ENCODE measurements around the gene OSBPL8.
"Not testable (repeated sequence)": the region's sequence is repeated elsewhere in the genome, so short reads cannot be mapped to it uniquely, and the experiment has no call there.

OSBPL8 gene

GRCh38 chr12:76413121-76413520 is 146.4 kb downstream of the OSBPL8 start:
- DNase-seq, result no peak

DNA sequence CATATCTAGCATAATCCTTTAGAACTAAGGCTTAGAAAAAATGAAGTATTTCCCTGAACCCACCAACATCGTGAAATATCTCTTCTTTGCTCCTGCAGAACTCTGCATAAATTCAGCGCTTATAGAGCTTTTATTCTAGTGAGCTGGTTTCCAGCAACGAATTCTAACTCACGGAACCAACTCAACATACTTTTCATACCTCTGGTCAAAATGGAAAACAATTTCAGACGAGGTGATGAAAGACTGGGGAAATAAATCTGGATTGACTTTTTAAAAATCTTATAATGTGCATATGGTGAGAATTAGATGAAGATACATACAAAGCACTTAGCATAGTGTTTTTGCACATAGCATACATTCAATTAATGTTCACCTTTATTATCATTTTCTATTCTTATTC is 148.8 kb downstream of the OSBPL8 start:
- DNase-seq, result no peak

DNA sequence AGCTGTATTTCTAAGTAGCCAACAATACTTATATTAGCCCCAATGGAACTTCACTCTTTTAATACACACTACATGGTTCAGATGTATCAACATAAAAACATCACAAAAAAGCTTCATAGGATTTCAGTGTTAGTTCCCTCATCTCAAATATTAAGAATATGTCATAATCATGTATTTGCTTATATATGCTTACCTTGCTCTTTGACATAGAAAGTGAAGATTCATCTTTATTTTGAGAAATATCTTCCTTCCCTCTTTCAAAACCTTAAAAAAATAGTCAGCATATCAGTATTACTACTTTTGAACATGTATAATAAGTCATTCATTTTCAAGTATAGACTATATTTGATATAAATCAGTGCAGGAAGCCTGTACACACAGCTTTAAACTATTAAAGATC is 149.2 kb downstream of the OSBPL8 start:
- no peak for DNase-seq

- DNase-seq, result no peak
Observed at GRCh38 chr12:76409074-76409473, 150.5 kb downstream of the OSBPL8 start.

DNA sequence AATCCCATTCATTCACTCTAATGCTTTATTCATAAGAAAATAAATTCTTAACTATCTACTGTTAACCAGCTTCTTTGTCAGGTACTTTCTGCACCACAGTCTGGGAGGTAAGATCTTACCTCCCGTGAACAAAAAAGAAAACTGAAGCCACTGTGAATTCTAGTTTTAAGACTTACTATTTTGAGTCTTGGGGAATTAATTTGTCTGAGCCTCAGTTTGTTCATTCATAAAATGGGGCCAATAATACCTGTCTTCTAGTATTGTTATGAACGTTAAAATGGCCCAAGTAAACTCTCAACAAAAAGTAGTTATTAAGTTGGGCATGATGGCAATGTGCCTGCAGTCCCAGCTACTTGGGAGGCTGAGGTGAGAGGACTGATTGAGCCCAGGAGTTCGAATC is 151.9 kb downstream of the OSBPL8 start:
- no peak for DNase-seq

- DNase-seq, result no peak
Observed at GRCh38 chr12:76402259-76402658, 157.3 kb downstream of the OSBPL8 start.

DNA sequence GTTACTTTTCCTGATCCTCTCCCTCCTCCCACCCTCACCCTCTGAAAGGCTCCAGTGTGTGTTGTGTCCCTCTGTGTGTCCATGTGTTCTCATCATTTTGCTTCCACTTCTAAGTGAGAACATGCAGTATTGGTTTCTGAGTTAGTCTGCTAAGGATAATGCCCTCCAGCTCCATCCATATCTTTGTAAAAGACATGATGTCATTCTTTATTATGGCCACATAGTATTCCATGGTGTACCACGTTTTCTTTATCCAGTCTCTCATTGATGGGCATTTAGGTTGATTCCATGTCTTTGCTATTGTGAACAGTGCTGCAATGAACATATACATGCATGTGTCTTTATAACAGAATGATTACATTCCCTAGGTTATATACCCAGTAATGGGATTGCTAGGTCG is 159.4 kb downstream of the OSBPL8 start:
- no peak for DNase-seq

- DNase-seq, result no peak
Observed at GRCh38 chr12:76399040-76399439, 160.5 kb downstream of the OSBPL8 start.

- no peak for DNase-seq
Observed at GRCh38 chr12:76398106-76398505, 161.5 kb downstream of the OSBPL8 start.

DNA sequence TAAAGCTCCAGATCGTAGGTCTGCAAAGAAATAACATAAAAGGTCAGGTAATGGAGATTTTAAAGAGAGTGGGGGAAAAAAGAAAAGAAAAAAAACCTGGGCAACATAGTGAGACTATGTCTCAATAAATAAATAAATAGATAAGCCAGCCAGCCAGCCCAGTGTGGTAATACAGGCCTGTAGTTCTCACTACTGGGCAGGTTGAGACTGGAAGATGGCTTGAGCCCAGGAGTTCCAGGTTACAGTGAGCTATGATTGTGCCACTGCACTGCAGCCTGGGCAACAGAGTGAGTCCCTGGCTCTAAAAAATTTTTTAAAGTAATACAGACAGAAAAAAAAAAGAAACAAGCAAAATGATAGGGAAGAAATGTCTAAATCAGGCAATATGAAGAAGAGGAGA is 168.1 kb downstream of the OSBPL8 start:
- no peak for DNase-seq

GRCh38 chr12:76387614-76388013 is 172.0 kb downstream of the OSBPL8 start:
- no peak for DNase-seq

DNA sequence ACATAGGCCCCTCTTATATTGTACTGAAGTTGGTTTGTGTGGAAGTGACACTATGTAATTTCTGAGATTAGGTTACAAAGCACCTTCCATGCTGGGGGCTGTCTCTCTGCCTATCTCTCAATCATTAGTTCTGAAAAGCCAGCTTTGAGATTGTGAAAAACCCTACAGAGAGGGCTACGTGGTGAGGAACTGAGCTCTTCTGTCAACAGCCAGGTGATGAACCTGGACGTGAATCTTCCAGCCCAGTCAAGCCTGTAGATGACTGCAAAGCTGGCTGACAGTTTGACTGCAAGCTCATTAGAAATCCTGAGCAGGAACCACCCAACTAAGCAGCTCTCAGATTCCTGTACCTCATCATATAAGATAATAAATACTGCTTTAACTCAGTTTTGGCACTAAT is 175.0 kb downstream of the OSBPL8 start:
- no peak for DNase-seq

- DNase-seq, result no peak
Observed at GRCh38 chr12:76383988-76384387, 175.6 kb downstream of the OSBPL8 start.

DNA sequence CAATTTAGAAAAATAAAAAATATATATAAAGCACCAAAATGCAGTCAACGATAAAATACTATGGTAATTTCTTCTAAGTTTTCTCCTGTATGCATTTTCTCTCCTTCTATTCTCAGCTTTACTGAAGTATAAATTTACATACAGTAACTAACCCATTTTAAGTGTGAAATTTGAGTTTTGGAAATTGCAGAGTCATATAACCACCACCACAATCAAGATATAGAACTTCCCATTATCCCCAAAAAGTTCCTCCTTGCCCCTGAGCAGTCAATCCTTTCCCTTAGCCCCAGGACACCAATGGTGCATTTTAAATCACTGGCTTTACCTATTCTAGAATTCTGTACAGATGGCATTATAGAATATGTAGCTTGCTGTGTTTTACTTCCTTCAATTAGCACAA is 180.3 kb downstream of the OSBPL8 start:
- no peak for DNase-seq

- not testable (repeated sequence) for DNase-seq
Observed at GRCh38 chr12:76376876-76377275, 182.7 kb downstream of the OSBPL8 start.

GRCh38 chr12:76375939-76376338 is 183.6 kb downstream of the OSBPL8 start:
- DNase-seq, result no peak

DNA sequence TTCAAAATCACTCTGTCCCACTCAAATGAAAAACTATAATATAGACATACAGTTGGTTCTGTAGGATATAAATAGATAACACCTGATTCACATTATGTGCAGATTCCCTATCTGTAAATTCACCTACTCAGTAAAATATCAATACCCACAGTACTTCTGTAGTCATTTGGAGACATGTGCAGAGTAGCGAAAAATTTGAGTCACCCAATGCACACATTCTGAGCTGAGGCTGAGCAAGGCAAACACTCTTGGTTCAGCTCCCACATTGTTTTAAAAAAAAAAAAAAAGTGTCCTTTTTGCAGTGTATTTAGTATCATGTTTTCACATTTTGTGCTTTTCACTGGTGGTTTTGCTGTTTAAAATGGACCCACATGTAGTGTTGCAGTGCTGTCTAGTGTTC is 184.1 kb downstream of the OSBPL8 start:
- DNase-seq, result no peak

DNA sequence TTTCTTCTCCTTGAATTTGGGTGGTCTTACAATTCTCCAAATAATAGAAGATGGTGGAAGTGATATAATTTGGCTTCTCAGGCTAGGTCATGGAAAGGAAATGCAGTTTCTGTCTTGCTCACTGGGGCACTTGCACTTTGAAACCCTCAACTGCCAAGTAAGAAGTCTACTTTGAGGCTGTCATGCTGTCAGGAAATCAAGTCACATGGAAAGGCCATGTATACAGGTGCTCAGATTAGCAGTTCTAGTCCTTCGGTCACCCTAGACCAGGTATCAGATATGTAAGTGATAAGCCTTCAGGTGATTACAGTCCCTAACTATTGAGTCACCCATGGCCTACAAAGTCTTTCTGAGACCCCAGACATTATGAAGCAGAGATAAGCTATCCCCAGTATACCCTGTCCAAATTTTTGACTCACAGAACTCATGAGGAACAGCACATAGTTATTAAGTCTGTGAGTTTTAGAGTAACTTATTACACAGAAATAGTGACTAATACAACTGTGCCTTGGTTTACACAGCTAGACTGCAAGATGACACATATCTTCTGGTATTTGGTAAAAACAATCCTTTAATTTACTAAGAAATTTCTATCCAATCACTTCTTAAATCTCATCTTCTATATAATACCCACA is 185.1 kb downstream of the OSBPL8 start:
- no peak for DNase-seq

- no peak for DNase-seq
Observed at GRCh38 chr12:76368230-76368629, 191.3 kb downstream of the OSBPL8 start.

DNA sequence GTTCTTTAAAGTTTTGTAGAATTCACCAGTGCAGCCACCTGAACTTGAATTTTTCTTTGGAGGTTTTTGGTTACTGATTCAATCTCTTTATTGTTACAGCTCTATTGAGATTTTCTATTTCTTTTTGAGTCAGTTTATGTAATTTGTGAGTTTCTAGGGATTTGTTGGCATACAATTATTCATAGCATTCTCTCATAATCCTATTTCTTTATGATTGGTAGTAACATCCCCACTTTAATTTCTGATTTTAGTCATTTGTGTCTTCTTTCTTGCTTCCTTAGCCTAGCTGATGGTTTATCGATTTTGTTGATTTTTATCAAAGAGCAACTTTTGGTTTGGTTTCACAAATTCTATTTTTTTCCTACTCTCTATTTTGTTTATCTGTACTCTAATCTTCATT is 193.4 kb downstream of the OSBPL8 start:
- no peak for DNase-seq

GRCh38 chr12:76364131-76364530 is 195.4 kb downstream of the OSBPL8 start:
- not testable (repeated sequence) for DNase-seq

GRCh38 chr12:76360316-76360715 is 199.3 kb downstream of the OSBPL8 start:
- no peak for DNase-seq

DNA sequence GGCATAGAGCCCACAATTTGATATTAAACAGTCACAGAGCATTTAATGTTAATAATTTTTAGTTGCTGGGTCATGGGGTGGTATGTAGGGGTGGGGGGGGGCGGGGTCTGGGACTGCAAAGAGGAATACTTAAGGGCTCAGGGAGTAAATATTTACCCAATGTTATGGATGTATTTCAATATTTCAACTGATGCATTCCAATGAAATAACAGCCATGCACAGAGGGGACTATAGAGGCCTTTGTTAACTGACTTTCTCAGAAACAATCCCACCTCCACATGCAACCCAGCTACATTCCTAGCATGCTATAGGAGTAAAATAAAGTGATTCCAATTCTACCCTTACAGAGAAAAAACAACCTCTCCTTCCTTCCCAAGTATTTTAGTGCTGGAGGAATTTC is 203.5 kb downstream of the OSBPL8 start:
- DNase-seq, result no peak

GRCh38 chr12:76348079-76348901 is 211.3 kb downstream of the OSBPL8 start, which contains the start of gene BBS10:
Gene BBS10 (minus strand): TSS chr12:76348415. CDS start chr12:76348358, 57 bp downstream.
- peak; percentile 75 for DNase-seq

All from NCI-H524 treated with DMSO at 0.1 percent for 48 hours (cell line).